Fibroblast of skin of right quadriceps (primary cell): ENCODE data around the gene TREML4.

Experiments
- DNase-seq: peaks from one replicate; pipeline ENCODE4 v3.0.0-alpha.2; 2013

Gene TREML4

GRCh38 chr6:41255638-41256246 lies 27.6 kb downstream of the TREML4 start:
- DNase-seq = no peak

GRCh38 chr6:41256383-41256782 lies 28.2 kb downstream of the TREML4 start:
- no peak for DNase-seq

GRCh38 chr6:41257369-41258195 lies 29.4 kb downstream of the TREML4 start:
- peak; percentile 80 for DNase-seq

- no peak for DNase-seq
Measured at GRCh38 chr6:41258196-41258493, 30.0 kb downstream of the TREML4 start.

GRCh38 chr6:41262401-41262800 lies 34.3 kb downstream of the TREML4 start:
- DNase-seq = no peak

GRCh38 chr6:41263267-41263666 lies 35.1 kb downstream of the TREML4 start:
- no peak for DNase-seq

GRCh38 chr6:41266541-41266940 lies 38.4 kb downstream of the TREML4 start:
- no peak for DNase-seq

- DNase-seq = no peak
Measured at GRCh38 chr6:41268478-41268877, 40.3 kb downstream of the TREML4 start.

- no peak for DNase-seq
Measured at GRCh38 chr6:41269166-41269565, 41.0 kb downstream of the TREML4 start.

GRCh38 chr6:41269716-41270115 lies 41.6 kb downstream of the TREML4 start:
- no peak for DNase-seq

GRCh38 chr6:41271901-41272395 lies 43.8 kb downstream of the TREML4 start:
- DNase-seq = no peak

- no peak for DNase-seq
Measured at GRCh38 chr6:41272591-41273240, 44.6 kb downstream of the TREML4 start.

- no peak for DNase-seq
Measured at GRCh38 chr6:41273714-41274113, 45.6 kb downstream of the TREML4 start.

- DNase-seq = no peak
Measured at GRCh38 chr6:41274256-41274655, 46.1 kb downstream of the TREML4 start.

GRCh38 chr6:41275489-41275888 lies 47.3 kb downstream of the TREML4 start:
- DNase-seq = no peak

- DNase-seq = no peak
Measured at GRCh38 chr6:41277605-41278004, 49.5 kb downstream of the TREML4 start.

GRCh38 chr6:41278699-41279405 lies 50.7 kb downstream of the TREML4 start:
- DNase-seq = peak; percentile 45

GRCh38 chr6:41280381-41281057 lies 52.4 kb downstream of the TREML4 start:
- no peak for DNase-seq

GRCh38 chr6:41283600-41283999 lies 55.5 kb downstream of the TREML4 start:
- no peak for DNase-seq

GRCh38 chr6:41284726-41285125 lies 56.6 kb downstream of the TREML4 start:
- DNase-seq = no peak

- DNase-seq = peak; percentile 46
Measured at GRCh38 chr6:41286544-41287346, 58.6 kb downstream of the TREML4 start, which contains the start of gene TREM1. Gene TREM1 (minus strand): TSS chr6:41286682. CDS start chr6:41286655, 27 bp downstream.
